Right atrium auricular region (tissue), 2 donors: ENCODE results near the gene CFL2. TPM values are rescaled to one million over a fixed set of nuclear protein-coding genes. Genes with fewer than 3 reads are reported as not detected.

Source experiments
- DNase-seq: peaks from one replicate; pipeline ENCODE4 v3.0.0-alpha.2; 2019; ENCODE audit warnings: low spot score
- H3K27ac ChIP-seq, 2 donors: fragments of 200-600 bp; sonication (generic); 1 replicate in 1 of 2; 2 replicates in 1 of 2; pipeline ENCODE4 v1.5.1; 2016 to 2019
- H3K27me3 ChIP-seq, 2 donors: fragments of 200-600 bp; sonication (generic); one replicate each; pipeline versions ENCODE4 v1.5.1 to v1.6.0; 2017 to 2019
- H3K36me3 ChIP-seq: fragments of 200-600 bp; sonication (generic); one replicate; pipeline ENCODE4 v1.5.1; 2016
- H3K4me1 ChIP-seq, 2 donors: fragments of 200-600 bp; sonication (generic); one replicate each; pipeline versions ENCODE4 v1.5.1 to v1.6.0; 2017 to 2019
- H3K4me3 ChIP-seq, 2 donors: fragments of 200-600 bp; sonication (generic); 1 replicate in 1 of 2; 2 replicates in 1 of 2; pipeline ENCODE4 v1.5.1; 2017 to 2019; ENCODE audit warnings: mild to moderate bottlenecking in 1 of 2, moderate library complexity in 1 of 2
- H3K9me3 ChIP-seq, 2 donors: fragments of 200-600 bp; sonication (generic); one replicate each; pipeline ENCODE4 v1.5.1; 2019
- CTCF ChIP-seq, 2 donors: fragments of 200-600 bp; sonication (generic); IDR thresholded peaks; one replicate each; pipeline ENCODE4 v1.5.1; 2019; ENCODE audit warnings: antibody characterized with exemption in 2 of 2
- total RNA-seq, 2 donors: library from RNA; depleted of rRNA; stranded (reverse); fragments of >200 nt; gene quantifications; one replicate each; pipeline ENCODE4 v1.1.0, GENCODE V29; 2016

The CFL2 gene
- 100 to 1,000 TPM; 261 to 441 TPM for total RNA-seq

- Histone ChIP-seq H3K36me3 (peaks cover 17% of the 10 kb centered on the region), H3K27ac (peak within 1 kb of the TSS; percentile 99), H3K4me3 (peak within 1 kb of the TSS; percentile 84 to 89), H3K27me3 (no peaks in the 10 kb centered on the region), H3K4me1 (peaks cover 0 to 25% of the 10 kb centered on the region in 2 donors), H3K9me3 (no peaks in the 10 kb centered on the region)
- peak; percentile 79 for DNase-seq
- TF ChIP-seq CTCF (IDR thresholded peaks at IDR 0.05) = no peak
These were observed at the start of gene CFL2 for GRCh38 chr14:34714320-34715126. Gene CFL2 (minus strand): TSS chr14:34714593. CDS start chr14:34714540, 53 bp downstream.

- Histone ChIP-seq H3K36me3 (peaks cover 16% of the 10 kb centered on the region), H3K4me3 (no peak overlapping the region), H3K9me3 (no peaks in the 10 kb centered on the region), H3K27ac (no peak overlapping the region), H3K27me3 (no peaks in the 10 kb centered on the region), H3K4me1 (no peaks in the 10 kb centered on the region)
- no peak for DNase-seq
- TF ChIP-seq CTCF (IDR thresholded peaks at IDR 0.05) = no peak
These were observed 40.8 kb upstream of the CFL2 start for GRCh38 chr14:34755215-34755614.

GRCh38 chr14:34754687-34755086, 40.3 kb upstream of the CFL2 start:
- H3K27ac ChIP-seq = no peak overlapping the region
- no peak for TF ChIP-seq CTCF (IDR thresholded peaks at IDR 0.05)
- H3K4me1 ChIP-seq = no peaks in the 10 kb centered on the region
- H3K4me3 ChIP-seq = no peak overlapping the region
- DNase-seq = no peak
- H3K36me3 ChIP-seq = peaks cover 11% of the 10 kb centered on the region
- no peaks in the 10 kb centered on the region for H3K9me3 ChIP-seq
- H3K27me3 ChIP-seq = no peaks in the 10 kb centered on the region

- H3K36me3 ChIP-seq = no peaks in the 10 kb centered on the region
- no peaks in the 10 kb centered on the region for H3K4me1 ChIP-seq
These were observed 36.3 kb upstream of the CFL2 start for GRCh38 chr14:34750670-34751069.

GRCh38 chr14:34750233-34750632, 35.8 kb upstream of the CFL2 start:
- Histone ChIP-seq H3K36me3 (no peaks in the 10 kb centered on the region), H3K27me3 (no peaks in the 10 kb centered on the region), H3K4me3 (no peak overlapping the region), H3K27ac (no peak overlapping the region), H3K9me3 (no peaks in the 10 kb centered on the region), H3K4me1 (no peaks in the 10 kb centered on the region)
- no peak for DNase-seq
- TF ChIP-seq CTCF (IDR thresholded peaks at IDR 0.05) = no peak

More at GRCh38 chr14:34750670-34751069, 36.3 kb upstream of the CFL2 start:
- Histone ChIP-seq H3K27me3 (no peaks in the 10 kb centered on the region), H3K4me3 (no peak overlapping the region), H3K9me3 (no peaks in the 10 kb centered on the region), H3K27ac (no peak overlapping the region)
- no peak for TF ChIP-seq CTCF (IDR thresholded peaks at IDR 0.05)
- no peak for DNase-seq
